ENCODE measurements around the gene PLCXD3.

PLCXD3 gene

GRCh38 chr5:41412496-41412895 lies 97.9 kb downstream of the PLCXD3 start:
- ATAC-seq, result no peak

GRCh38 chr5:41410737-41411136 lies 99.7 kb downstream of the PLCXD3 start:
- ATAC-seq, result no peak

DNA sequence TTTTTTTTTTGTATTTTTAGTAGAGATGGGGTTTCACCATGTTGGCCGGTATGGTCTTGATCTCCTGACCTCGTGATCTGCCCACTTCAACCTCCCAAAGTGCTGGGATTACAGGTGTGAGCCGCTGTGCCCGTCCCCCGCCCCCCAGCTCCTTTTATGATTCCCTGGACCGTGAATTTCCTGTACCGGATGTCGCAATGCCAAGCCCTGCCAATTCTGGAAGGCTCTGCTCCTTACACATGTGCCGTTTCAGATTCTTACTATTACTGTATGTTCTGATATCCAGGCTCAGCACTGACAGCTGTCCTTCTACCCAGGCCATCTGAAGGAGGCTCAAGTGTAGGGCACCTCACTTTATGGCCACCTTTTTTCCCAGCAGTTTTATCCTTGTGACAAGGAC lies 100.1 kb downstream of the PLCXD3 start:
- ATAC-seq, result no peak

DNA sequence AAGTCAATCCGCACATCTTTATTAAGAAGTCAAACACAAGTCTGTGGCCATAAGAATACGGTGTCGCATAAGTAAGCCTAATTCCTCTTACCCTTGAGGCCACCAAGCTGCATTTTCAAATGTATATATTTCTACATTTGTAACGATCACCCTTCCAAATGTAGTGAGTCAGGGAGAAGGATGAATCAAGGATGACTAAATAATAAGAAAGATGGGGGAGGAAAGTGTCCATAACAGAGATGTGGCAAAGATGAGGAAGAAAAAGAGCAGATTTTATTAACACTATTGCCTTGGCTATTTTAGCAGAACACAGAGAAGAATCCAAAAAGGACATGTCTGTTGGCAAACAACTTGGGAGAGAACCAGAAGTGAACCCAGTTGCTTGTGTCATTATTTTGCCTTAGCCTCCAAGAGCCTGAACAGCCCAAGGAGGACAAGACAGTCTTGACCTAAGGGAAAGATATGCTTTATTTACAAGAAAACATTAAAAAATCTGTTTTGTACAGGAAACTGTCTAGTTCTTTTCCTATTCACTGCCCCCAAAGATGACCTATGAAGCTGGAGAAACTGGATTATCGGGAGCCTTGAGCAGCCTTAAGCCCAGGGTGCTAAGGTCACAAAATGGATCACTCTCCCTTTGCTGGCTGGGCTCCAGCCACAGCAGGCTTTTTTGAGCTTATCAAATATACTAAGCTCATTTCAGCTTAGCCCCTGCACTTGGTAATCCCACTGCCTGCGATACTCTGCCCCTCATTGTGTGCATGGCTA lies 101.5 kb downstream of the PLCXD3 start:
- no peak for ATAC-seq

GRCh38 chr5:41406936-41407335 lies 103.5 kb downstream of the PLCXD3 start:
- no peak for ATAC-seq

DNA sequence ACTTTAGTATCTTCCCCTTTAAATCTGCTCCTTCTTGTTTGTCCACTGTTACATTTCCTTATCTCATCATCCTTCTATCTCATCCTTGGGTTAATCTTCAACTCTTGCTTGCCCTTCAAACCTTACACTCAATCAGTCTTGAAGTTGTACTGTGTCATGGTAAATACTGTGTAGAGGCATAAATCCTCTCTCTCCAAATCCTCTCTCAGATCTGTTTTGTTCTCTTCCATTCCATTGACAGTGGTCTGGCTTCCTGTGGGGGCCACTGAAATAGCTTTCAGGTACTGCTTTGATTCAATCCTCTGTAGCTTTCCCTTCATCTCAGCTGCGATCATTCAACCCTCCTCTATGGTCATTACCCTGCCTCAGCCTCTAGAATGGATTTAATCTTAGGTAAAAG lies 104.0 kb downstream of the PLCXD3 start:
- ATAC-seq, result no peak

DNA sequence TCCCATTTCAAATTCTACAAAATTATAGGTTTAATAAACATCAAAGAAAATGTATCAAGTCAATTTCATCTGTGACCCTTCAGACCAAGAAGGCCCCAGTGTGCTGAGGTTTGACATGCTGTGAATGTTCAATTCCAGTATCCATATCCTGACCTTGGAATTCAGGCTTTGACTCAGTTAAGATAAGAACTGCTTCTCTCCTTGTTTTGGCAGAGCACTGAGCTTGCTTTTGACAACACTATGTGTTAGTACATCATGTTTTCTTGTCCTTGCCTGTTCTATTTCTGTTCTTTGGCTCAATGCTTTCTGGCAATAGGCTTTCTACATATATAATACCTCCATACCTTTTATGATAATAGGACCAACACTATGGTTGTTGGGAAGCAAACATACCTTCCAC lies 105.6 kb downstream of the PLCXD3 start:
- ATAC-seq, result no peak

DNA sequence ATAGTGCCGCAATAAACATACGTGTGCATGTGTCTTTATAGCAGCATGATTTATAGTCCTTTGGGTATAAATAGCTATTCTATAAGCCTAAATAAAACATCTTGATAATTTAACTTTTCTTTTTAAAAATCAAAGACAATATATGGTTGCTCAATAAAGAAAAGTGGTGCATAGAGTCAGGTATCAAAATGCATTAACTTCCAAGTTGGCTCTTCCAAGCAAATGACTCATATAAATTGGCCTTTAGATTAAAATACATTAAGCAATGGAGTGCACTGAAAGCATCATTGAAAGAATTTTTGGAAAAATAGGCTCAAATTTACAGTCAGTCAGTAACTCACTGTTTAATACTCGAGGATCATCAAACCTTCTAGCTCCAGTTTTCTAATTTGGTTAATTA lies 106.6 kb downstream of the PLCXD3 start:
- ATAC-seq, result no peak

- no peak for ATAC-seq
Observed at GRCh38 chr5:41402845-41403244, 107.6 kb downstream of the PLCXD3 start.

- ATAC-seq, result no peak
Observed at GRCh38 chr5:41399839-41400238, 110.6 kb downstream of the PLCXD3 start.

DNA sequence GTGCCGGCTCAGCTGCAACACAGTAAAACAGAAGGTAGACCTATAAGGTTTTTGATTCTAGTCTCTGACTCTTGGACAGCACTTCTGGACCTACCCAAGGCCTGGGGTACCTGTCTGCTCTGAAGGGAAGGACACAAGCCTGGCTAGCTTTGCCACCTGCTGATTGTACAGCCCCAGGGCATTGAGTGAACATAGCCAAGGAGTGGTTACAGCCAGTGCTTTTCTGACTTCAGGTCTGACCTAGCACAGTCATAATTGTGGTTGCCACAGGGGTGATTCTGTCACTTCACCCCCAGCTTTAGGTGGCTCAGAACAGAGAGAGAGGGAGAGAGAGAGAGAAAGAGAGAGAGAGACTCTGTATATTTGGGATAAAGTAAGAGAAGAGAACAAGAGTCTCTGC lies 118.4 kb downstream of the PLCXD3 start:
- ATAC-seq, result no peak

GRCh38 chr5:41374631-41375030 lies 135.8 kb downstream of the PLCXD3 start:
- ATAC-seq, result no peak

DNA sequence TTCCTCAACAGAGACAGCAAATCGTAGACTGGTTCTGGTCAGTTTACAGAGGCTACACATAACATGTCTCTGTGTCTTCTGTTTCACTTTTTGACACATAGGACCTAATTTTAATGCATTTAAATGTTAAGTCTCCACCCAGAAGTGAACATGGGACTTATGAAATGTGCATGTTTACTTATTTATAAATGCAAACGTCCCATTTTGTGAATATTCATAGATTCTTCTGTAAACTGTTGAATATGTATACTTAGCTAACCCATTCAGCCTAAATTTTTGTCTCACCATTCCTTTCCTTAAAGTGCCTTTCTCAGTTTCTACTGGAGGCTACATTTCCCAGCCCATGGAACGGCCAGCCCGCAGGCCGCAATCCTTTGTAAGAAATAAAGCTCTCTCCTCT lies 137.2 kb downstream of the PLCXD3 start:
- no peak for ATAC-seq

DNA sequence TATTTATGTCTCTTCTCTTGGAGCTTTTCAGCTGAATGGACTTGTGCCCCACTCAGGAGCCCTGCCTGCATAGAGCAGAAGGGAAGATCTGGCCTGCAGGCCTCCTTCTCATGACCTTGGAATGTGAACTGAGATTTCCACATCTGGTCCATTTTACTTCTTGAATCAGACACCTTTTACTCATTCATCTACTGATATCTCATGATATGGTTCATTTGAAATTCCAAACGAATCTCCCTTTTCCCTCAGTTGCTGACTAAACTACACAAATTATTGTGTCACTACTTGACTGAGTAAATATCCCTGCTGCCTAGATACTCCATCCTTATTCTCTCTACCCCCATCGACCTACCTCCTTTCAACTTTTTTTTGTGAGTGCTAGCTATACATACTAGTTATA lies 138.7 kb downstream of the PLCXD3 start:
- no peak for ATAC-seq

GRCh38 chr5:41370482-41370881 lies 139.9 kb downstream of the PLCXD3 start:
- no peak for ATAC-seq

- ATAC-seq, result no peak
Observed at GRCh38 chr5:41369799-41370198, 140.6 kb downstream of the PLCXD3 start.

- ATAC-seq, result no peak
Observed at GRCh38 chr5:41368158-41368557, 142.2 kb downstream of the PLCXD3 start.

GRCh38 chr5:41365369-41365768 lies 145.0 kb downstream of the PLCXD3 start:
- no peak for ATAC-seq

DNA sequence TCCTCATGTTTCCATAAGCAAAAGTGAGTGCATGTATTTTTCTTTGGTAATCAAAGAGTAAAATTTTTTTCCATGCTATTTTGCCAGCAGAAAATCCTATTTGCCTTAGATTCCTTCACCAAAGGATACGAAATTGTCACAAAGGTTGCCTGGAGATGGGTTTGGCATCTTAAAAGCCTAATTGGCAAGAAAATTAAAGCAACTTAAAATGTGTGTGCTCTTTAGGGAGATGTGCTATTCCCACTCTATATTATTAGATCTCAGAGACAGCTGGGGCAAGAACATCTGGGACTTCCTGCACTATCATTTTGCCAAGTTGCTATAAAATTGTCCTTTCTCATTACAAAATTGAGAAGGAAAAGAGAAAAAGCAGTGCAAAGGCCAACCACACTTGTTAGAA lies 146.1 kb downstream of the PLCXD3 start:
- no peak for ATAC-seq

DNA sequence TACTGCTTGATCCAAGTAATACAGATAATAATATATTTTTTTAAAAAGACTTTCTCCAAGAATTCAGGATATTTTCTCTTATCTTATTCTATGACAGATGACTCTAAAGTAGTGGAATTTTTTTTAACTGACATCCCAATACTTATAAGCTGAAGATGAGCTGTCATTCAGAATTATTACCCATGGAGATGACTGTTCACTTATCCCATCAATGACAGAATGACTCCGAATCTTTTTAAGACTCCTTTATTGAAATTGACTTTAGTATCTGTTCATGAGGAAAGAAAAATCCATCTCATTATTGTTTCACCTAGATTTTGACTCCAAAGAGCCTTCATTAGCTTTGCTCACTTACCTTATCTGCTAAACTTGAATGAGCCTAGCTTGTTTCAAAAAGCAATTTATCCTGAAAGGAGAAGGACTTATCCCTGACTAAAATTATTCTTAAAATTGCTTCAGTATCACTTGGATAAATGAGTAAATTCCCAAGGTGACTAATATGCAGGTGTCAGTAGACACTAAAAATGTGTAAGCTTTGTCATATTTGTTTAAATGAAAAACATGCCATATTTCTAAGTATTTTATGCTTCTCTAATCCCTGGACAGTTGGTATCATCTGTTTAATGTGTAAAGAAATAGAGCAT lies 146.9 kb downstream of the PLCXD3 start:
- no peak for ATAC-seq

- no peak for ATAC-seq
Observed at GRCh38 chr5:41356786-41357185, 153.6 kb downstream of the PLCXD3 start.

DNA sequence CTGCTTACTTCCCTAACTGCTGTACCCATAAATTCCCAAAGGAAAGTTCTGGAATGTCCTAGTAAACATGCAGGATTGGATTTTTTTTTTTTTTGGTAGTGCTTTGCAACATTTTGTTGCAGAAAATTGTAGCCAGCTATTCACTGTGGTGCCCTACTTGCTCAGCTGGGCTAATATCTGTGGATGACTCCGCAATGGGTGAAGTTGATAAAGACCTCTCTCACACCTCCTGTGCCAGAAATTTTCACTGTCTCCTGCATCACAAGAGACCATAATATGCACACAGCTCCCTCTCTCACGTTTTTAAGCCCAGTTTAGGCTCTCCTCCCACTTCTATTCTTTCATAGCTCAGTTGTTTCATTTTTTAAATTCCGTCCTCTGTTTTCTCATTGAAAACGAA lies 160.6 kb downstream of the PLCXD3 start:
- ATAC-seq, result no peak

DNA sequence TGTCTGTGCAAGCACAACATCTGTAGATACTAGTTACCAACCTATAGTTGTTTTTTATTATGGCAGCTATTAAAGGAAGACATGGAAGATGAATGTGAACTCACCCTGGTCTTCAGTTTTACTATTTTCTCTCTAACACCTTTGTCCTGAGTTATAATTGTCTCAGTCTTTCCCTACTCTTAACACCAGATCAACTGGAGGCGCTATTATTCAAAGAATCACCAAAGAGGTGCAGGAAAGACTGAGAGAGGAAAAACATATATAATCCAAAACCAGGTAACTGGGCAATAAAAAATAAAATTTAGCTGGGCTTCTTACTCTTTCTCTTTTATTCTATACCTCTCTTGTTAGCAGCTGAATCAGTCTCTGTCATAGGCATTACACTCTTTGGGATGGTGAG lies 162.8 kb downstream of the PLCXD3 start:
- ATAC-seq, result no peak

GRCh38 chr5:41346609-41347008 lies 163.8 kb downstream of the PLCXD3 start:
- ATAC-seq, result no peak

DNA sequence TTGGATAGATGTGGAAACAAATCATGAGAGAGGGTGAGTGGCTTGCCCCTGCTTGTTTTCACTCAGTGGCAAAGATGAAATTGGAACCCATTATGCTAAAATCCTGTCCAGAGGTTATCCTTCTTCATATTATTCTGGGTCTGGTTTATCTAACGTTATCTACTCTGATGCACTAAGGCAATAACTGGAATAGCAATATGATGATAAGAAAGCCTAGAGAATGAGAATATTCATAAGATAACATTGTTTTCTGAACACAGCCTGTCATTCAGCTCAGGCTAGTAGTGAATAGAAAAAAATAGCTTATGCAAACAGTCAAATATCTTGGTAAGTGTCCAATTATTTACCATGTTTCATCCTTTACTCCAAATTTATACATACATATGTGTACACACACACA lies 165.1 kb downstream of the PLCXD3 start:
- no peak for ATAC-seq
